Activated CD4-positive, alpha-beta T cell treated with anti-CD3 and anti-CD28 coated beads, Interleukin-2, Interleukin-6, amounts not matched to agents 100 ng/mL and 50 ng/mL, durations not matched to agents 16 hours and 8 hours (primary cell): ENCODE measurements around the gene TFRC.
"Not testable (repeated sequence)": the region's sequence is repeated elsewhere in the genome, so short reads cannot be mapped to it uniquely, and the experiment has no call there.

ENCODE experiments used
- DNase-seq: peaks from one replicate; pipeline ENCODE4 v3.0.0-alpha.2; 2020

The TFRC gene

GRCh38 chr3:196081002-196081833 lies 672 bp downstream of the TFRC start:
- DNase-seq = peak; percentile 64

GRCh38 chr3:196080101-196080846 lies 1.6 kb downstream of the TFRC start:
- peak; percentile 24 for DNase-seq

- DNase-seq = no peak
Measured at GRCh38 chr3:196079682-196080081, 2.2 kb downstream of the TFRC start.

- no peak for DNase-seq
Measured at GRCh38 chr3:196075013-196075412, 6.9 kb downstream of the TFRC start.

GRCh38 chr3:196073255-196073753 lies 8.6 kb downstream of the TFRC start:
- peak; percentile 80 for DNase-seq

- no peak for DNase-seq
Measured at GRCh38 chr3:196072313-196072712, 9.6 kb downstream of the TFRC start.

- DNase-seq = not testable (repeated sequence)
Measured at GRCh38 chr3:196068812-196069211, 13.1 kb downstream of the TFRC start.

- DNase-seq = no peak
Measured at GRCh38 chr3:196067439-196067838, 14.5 kb downstream of the TFRC start.

- DNase-seq = no peak
Measured at GRCh38 chr3:196063971-196064370, 17.9 kb downstream of the TFRC start.

GRCh38 chr3:196063456-196063855 lies 18.4 kb downstream of the TFRC start:
- DNase-seq = no peak

- DNase-seq = no peak
Measured at GRCh38 chr3:196063049-196063448, 18.8 kb downstream of the TFRC start.

GRCh38 chr3:196060834-196061233 lies 21.1 kb downstream of the TFRC start:
- no peak for DNase-seq

GRCh38 chr3:196057760-196058331 lies 24.0 kb downstream of the TFRC start:
- DNase-seq = no peak

GRCh38 chr3:196056371-196056770 lies 25.5 kb downstream of the TFRC start:
- DNase-seq = not testable (repeated sequence)

- DNase-seq = no peak
Measured at GRCh38 chr3:196055683-196056270, 26.1 kb downstream of the TFRC start.

GRCh38 chr3:196055240-196055639 lies 26.6 kb downstream of the TFRC start:
- DNase-seq = no peak

- no peak for DNase-seq
Measured at GRCh38 chr3:196054661-196055060, 27.2 kb downstream of the TFRC start.

GRCh38 chr3:196053487-196053886 lies 28.4 kb downstream of the TFRC start:
- DNase-seq = no peak

GRCh38 chr3:196051282-196052076 lies 30.4 kb downstream of the TFRC start:
- DNase-seq = no peak

GRCh38 chr3:196050597-196050996 lies 31.3 kb downstream of the TFRC start:
- no peak for DNase-seq

GRCh38 chr3:196049653-196050052 lies 32.2 kb downstream of the TFRC start:
- DNase-seq = no peak

GRCh38 chr3:196048922-196049598 lies 32.8 kb downstream of the TFRC start:
- no peak for DNase-seq
